HUDEP-2 (cell line): ENCODE data around the gene ZNF407.
A peak's percentile ranks its signal among the peaks of the same experiment; 100 is the strongest.

Experiments used
- DNase-seq, 76 experiments: peaks; one replicate each; lab custom pipeline; 2025; ENCODE audit not compliant: unreplicated experiment in 76 of 76; lab: John Stamatoyannopoulos, UW

ZNF407 gene

GRCh38 chr18:74775239-74775638, 177.6 kb downstream of the ZNF407 start:
- DNase-seq = no peak

DNA sequence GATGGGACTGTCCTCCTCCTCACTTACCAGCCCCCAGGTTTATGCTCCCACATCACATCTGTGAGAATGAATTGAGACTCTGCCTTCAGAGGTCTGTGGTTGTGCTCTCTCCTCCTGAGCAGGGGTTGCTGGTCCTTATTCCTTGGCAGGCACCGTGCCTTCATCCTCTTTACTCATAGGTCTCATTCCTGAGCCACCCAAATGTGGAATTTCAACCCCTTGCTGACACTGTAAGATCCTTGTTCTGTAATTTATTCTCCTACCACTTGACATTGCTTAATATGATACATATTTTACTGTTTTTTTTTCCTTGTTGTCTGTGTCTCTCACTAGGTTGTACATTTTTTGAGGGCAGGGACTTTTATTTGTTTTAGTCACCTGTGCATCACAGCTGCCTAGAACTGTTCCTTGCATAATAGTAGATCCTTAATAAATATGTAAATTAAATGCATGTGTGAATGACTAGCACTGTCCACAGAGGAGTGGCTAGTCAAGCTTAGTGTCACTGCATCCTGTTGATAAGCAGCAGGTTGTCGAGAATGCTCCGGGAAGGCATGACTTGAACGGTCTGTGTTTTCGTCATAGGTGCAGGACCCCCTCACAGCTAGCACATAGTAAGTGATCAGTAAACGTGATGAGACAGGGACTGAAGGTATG, 180.6 kb downstream of the ZNF407 start:
- no peak for DNase-seq

DNA sequence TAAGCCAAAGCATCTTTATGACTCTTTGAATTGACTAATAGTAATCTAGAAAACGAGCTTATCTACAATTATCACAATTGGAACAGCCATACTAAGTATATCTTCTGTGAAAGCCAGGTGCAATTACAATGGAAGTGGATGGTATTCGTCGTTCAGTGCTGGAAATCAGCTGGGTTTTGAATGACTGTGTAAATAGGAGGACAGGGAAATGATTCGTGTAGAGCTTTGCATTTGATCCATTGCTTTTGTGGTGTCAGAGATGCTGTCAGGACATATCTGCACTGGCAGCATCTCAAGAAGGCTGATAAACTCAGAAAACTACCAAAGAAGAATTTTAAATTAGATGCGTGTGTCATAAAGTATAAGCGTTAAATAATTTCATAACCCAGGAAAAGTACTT, 187.1 kb downstream of the ZNF407 start:
- no peak for DNase-seq

GRCh38 chr18:74785632-74786031, 188.0 kb downstream of the ZNF407 start:
- no peak for DNase-seq

- DNase-seq = no peak
These were observed 191.0 kb downstream of the ZNF407 start for GRCh38 chr18:74788657-74789056.

- no peak for DNase-seq
These were observed 191.4 kb downstream of the ZNF407 start for GRCh38 chr18:74789078-74789477.

- DNase-seq = no peak
These were observed 192.8 kb downstream of the ZNF407 start for GRCh38 chr18:74790451-74790850.

- DNase-seq = no peak
These were observed 194.0 kb downstream of the ZNF407 start for GRCh38 chr18:74791501-74792194.

GRCh38 chr18:74793746-74794145, 196.1 kb downstream of the ZNF407 start:
- DNase-seq = no peak

DNA sequence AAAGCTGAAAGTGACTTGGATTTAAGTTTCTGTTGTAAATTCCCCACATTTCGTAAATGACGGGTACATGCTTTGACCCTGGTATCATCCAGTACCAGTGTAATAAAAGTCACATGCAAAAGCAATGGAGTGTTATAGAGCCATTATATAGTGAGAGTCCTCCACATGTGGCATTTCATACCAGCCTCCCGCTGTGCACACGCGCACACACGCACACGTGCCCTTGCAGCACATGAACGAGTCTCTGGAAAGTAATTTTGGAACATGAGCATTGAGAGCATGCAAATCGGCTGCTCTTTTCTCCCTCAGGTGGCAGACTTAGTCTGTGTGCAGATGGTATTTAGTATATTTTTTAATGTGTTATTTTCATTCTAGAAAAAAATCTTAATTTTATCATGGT, 198.1 kb downstream of the ZNF407 start:
- no peak for DNase-seq

DNA sequence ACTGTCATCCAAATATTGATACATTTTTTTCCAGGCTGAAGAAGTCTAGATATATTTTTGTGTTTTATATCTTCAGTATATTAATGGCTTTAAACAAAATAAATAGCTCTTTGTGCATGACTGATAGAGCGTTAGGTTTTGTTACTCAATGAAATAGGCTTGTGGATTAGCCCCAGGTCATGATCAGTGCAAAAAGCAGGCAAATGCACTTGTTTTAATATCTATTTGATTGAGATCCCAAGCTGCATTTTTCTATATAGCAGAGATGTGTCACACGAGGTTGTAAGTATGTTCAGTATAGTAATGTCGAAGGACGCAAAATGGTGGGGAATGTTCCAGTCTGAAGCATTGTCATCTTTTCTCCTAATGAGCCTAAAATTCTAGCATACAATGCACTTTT, 198.5 kb downstream of the ZNF407 start:
- no peak for DNase-seq

DNA sequence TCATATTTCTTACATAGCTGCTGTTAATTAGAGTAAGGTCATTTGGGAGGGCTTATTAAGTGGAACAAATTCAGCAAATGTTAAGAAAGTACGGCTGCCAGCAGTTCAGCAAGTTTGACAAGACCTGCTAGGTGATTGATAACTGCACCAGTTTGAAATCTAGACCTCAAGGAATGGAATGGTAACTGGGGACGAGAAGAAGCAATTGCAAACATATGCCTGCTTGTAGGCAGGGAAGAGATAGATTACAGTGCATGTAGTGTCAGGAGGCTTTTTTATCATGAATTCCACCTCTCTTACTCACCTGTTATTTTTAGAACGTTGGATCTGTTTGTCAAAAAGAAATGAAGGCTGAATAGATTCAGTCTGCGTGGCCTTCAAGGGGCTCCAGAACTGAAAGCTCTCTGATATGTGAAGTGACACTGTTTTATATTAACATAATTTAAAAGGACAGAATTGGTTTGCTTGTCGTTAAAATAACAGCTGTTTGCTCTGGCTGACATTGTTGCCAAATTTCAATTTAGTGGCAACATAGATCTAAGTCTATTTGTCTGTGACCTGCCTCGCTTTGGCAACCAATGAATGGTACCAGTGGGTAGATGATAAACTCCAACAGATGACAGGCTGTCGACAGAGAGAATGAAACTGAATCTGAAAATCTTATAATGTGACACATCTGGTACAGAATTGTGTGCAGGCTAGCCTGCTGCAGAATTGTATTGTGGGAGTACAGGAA, 199.3 kb downstream of the ZNF407 start:
- DNase-seq = no peak

DNA sequence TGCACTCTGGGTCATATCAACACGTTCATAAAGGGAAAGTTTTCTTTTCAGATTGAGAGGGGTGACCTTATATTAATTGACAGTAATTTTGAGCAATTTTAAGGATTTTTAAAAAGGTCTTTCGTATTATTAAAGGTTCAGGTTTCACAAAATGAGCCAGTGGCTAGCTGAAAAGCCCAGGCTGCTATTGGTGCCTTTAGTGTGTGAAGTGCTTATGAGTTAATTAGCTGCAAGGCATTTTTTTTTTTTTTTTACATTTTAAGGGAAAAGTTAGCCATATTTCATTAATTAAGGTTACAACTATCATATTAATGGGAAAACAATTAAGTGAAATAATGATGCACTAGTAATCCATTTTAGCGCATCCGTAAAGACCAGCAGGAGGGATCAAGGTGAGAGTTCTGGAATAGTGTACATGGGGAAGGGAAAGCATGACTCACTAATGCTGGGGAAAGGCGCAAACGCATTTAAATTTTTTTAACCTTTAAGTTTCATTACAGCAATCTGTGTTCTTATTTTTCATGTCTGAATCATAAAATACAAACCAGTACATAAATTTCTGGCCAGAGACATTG, 200.0 kb downstream of the ZNF407 start:
- DNase-seq = no peak

DNA sequence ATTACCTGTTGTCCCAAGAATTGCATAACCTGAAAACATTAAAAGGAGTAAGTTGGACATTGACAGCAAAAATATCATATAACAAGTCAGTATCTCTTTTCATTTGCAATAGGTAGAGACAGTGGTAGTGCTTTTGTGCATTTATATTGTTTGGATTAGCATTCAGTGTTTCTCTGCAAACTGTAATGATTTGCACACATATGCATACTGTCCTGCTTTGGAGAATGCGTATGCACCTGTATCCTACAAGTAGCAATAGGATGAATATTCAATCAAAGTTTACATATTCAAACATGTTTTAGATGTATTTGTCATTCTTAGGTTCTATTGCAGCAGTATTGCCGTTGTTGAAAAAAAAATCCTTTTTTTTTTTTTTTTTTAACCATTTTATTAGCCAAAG, 201.9 kb downstream of the ZNF407 start:
- no peak for DNase-seq

GRCh38 chr18:74800098-74800497, 202.4 kb downstream of the ZNF407 start:
- DNase-seq = no peak

GRCh38 chr18:74803117-74803516, 205.4 kb downstream of the ZNF407 start:
- no peak for DNase-seq

DNA sequence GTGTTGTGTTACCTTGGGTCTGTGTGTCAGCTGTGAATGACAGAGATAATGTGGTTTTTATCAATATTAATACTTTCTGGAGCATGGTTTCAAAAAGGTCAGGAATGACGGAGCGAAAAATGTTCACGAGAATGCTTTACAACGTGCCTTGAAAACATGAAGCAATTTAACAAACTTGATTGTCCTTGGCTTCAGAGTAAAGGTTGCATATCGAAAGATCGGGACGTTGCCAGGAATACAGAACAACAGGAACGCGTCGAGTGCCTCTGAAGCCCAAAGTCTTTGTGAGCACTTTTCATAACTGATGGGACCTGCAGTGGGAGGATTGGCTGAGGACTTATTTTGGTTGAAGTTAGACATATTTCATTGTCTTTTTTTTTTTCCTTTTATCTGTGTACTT, 206.1 kb downstream of the ZNF407 start:
- DNase-seq = no peak

DNA sequence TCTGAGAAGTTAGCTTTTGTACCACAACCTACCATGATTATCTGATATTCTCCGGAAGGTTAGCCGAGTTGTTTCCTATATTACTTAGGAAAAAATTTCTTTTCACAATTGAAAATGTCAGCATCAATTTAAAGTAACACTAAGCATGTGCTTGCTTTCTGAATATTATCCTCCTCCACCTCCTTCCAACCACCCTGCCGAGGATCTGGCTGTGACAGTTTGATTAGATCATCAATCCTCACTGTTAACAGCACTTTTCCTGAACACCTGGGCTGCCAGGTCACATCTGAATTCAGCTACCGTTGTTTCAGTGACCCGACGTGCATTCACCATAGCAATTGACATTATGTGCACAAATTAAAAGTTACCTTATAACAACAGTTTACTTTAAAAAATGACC, 207.0 kb downstream of the ZNF407 start:
- DNase-seq = no peak

GRCh38 chr18:74806073-74806472, 208.4 kb downstream of the ZNF407 start:
- DNase-seq = peak in 1 of 76 experiments; percentile 14

GRCh38 chr18:74806700-74807416, 209.2 kb downstream of the ZNF407 start:
- no peak for DNase-seq

DNA sequence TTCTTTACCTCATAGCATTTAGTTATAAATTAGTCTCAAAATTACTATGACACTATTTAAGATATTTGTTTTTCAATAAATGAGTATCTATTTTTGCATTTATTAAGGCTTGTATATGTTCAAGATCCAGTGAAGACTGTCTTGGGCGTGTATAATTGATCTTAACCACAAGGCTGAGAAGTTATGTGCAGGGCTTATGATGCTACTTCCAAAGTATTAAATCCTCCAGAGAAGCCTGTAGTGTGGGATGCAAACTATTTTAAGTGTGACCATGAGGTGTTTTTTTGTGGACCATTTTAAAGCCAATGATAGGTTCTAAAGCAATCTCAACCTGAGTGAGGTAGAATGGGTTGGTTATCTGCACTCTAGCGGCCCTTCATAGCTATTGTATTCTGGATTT, 219.9 kb downstream of the ZNF407 start:
- no peak for DNase-seq
